Cardiac muscle cell (in vitro differentiated cells and primary cell): ENCODE measurements around the gene TTI1. TPM values are rescaled to one million over a fixed set of nuclear protein-coding genes. Genes with fewer than 3 reads are reported as not detected.
A peak's percentile ranks its signal among the peaks of the same experiment; 100 is the strongest.

Experiments used
- DNase-seq, 2 donors: peaks; one replicate each; pipeline versions ENCODE4 v3.0.0 to v3.0.0-alpha.2; 2010 to 2017; ENCODE audit warnings: low read depth in 1 of 2, low spot score in 1 of 2
- H3K27ac ChIP-seq: fragments of 200-600 bp; sonication (generic); 2 replicates; pipeline ENCODE4 v1.5.1; 2016
- H3K27me3 ChIP-seq: fragments of 200-600 bp; sonication (generic); 2 replicates; pipeline ENCODE4 v1.6.0; 2016; ENCODE audit warnings: control low read depth
- H3K36me3 ChIP-seq: fragments of 200-600 bp; sonication (generic); 2 replicates; pipeline ENCODE4 v1.5.1; 2016; ENCODE audit warnings: control low read depth
- H3K4me1 ChIP-seq: fragments of 200-600 bp; sonication (generic); 2 replicates; pipeline ENCODE4 v1.8.1; 2017; ENCODE audit warnings: low read depth, mild to moderate bottlenecking, mixed run types
- H3K4me3 ChIP-seq: fragments of 200-600 bp; sonication (generic); 2 replicates; pipeline ENCODE4 v1.5.1; 2016; ENCODE audit warnings: mild to moderate bottlenecking
- H3K9me3 ChIP-seq: fragments of 200-600 bp; sonication (generic); 2 replicates; pipeline ENCODE4 v1.5.1; 2017; ENCODE audit warnings: low read depth, mild to moderate bottlenecking, control low read depth
- CTCF ChIP-seq: IDR thresholded peaks from 2 replicates; pipeline ENCODE4 v1.5.1; 2012; ENCODE audit warnings: low read depth, mild to moderate bottlenecking, low read length
- polyA plus RNA-seq: library from polyadenylated mRNA; unstranded; fragments of >200 nt; fragmentation: Nextera tagmentation; extraction: Ambion mirVana; gene quantifications from 2 replicates; pipeline ENCODE4 v1.2.1, GENCODE V29; 2016
- total RNA-seq: library from RNA; depleted of rRNA; stranded (reverse); fragments of >200 nt; gene quantifications from 2 replicates; pipeline ENCODE4 v1.2.3, GENCODE V29; 2016

Gene TTI1
- total RNA-seq (19.0 and 23.0 TPM in 2 replicates), polyA plus RNA-seq (23.1 and 32.8 TPM in 2 replicates)

- TF ChIP-seq CTCF, result no peak
- Histone ChIP-seq H3K27me3 (no peaks in the 10 kb centered on the region), H3K36me3 (peaks cover 10% of the 10 kb centered on the region), H3K4me3 (peak within 1 kb of the TSS; percentile 72), H3K27ac (peak within 1 kb of the TSS; percentile 97), H3K4me1 (no peaks in the 10 kb centered on the region), H3K9me3 (no peaks in the 10 kb centered on the region)
- peak; percentile 89 to 92 for DNase-seq
Measured at GRCh38 chr20:38033330-38034107, at the start of gene TTI1, which contains the start of gene RPRD1B. Gene TTI1 (minus strand): TSS chr20:38033456. CDS start chr20:38013816, 19,640 bp downstream. Gene RPRD1B (plus strand): TSS chr20:38033746. CDS start chr20:38033948, 202 bp downstream.

GRCh38 chr20:38082894-38083293 lies 49.6 kb upstream of the TTI1 start:
- peaks cover 40% of the 10 kb centered on the region for H3K4me1 ChIP-seq
- peak overlapping the region; percentile 100 for H3K27ac ChIP-seq
- no peaks in the 10 kb centered on the region for H3K9me3 ChIP-seq
- peaks cover 7% of the 10 kb centered on the region for H3K36me3 ChIP-seq
- H3K27me3 ChIP-seq, result no peaks in the 10 kb centered on the region
- TF ChIP-seq CTCF, result no peak
- no peak overlapping the region for H3K4me3 ChIP-seq
- DNase-seq, result no peak

GRCh38 chr20:38081575-38081974 lies 48.3 kb upstream of the TTI1 start:
- no peak for TF ChIP-seq CTCF
- peaks cover 7% of the 10 kb centered on the region for H3K36me3 ChIP-seq
- peak overlapping the region; percentile 59 for H3K27ac ChIP-seq
- no peak overlapping the region for H3K4me3 ChIP-seq
- DNase-seq, result no peak
- no peaks in the 10 kb centered on the region for H3K9me3 ChIP-seq
- H3K27me3 ChIP-seq, result no peaks in the 10 kb centered on the region
- peaks cover 42% of the 10 kb centered on the region for H3K4me1 ChIP-seq

GRCh38 chr20:38079353-38079752 lies 46.1 kb upstream of the TTI1 start:
- Histone ChIP-seq H3K27me3 (no peaks in the 10 kb centered on the region), H3K36me3 (peaks cover 4% of the 10 kb centered on the region), H3K4me1 (peaks cover 42% of the 10 kb centered on the region), H3K27ac (no peak overlapping the region), H3K4me3 (no peak overlapping the region), H3K9me3 (no peaks in the 10 kb centered on the region)
- TF ChIP-seq CTCF, result no peak
- no peak for DNase-seq

- peak overlapping the region; percentile 94 for H3K27ac ChIP-seq
- no peak for TF ChIP-seq CTCF
- H3K4me1 ChIP-seq, result peaks cover 42% of the 10 kb centered on the region
- H3K27me3 ChIP-seq, result no peaks in the 10 kb centered on the region
- H3K9me3 ChIP-seq, result no peaks in the 10 kb centered on the region
- H3K4me3 ChIP-seq, result no peak overlapping the region
- no peak for DNase-seq
- H3K36me3 ChIP-seq, result peaks cover 3% of the 10 kb centered on the region
Measured at GRCh38 chr20:38078084-38078483, 44.8 kb upstream of the TTI1 start.
